ENCODE data around the gene MAGOH. TPM values are rescaled to one million over a fixed set of nuclear protein-coding genes. Genes with fewer than 3 reads are reported as not detected.

The MAGOH gene
- total and polyA plus RNA-seq, 2 of the 13 experiments (the other 11 are each of a cell fraction or from before 2014, with no cell fraction given), result 24.1 to 87.0 TPM

DNA sequence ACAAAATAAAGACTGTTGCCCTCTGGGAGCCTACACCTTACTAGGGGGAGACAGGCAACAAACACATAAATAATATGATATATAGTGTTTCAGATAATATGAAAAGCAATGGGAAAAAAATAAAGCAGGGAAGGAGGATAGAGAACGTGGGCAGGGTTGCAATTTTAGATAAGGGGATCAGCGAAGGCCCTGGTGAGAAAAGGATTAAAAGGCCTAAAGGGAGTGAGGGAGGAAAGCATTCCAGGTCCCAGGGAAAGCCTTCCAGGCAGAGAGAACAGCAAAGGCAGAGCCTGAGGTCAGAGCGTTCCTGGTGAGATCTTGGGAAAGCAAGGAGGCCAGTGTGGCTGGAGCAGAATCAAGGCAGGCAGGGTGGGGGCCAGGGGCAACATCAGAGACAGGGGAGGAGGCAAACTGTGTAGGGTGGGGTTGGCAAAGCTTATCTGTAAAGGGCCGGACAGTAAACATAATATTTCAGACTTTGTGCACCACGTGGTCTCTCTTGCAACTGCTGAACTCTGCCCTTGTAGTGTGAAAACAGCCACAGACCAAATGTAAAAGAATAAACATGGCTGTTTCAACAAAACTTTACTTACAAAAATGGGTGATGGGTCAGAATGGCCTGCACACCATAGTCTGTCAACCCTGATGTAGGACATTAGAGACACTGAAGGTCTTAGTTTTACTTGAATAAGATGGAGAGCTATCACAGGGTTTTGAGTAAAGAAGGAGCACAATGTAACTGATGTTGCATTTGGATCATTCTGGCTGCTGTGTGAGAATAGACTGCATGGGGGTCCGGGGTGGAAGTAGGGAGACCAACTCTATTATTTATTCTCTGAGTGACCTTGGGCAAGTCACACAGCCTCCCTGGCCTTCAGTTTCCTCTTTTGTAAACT, 55.0 kb downstream of the MAGOH start (continued):
- TF ChIP-seq, protein P1, sequence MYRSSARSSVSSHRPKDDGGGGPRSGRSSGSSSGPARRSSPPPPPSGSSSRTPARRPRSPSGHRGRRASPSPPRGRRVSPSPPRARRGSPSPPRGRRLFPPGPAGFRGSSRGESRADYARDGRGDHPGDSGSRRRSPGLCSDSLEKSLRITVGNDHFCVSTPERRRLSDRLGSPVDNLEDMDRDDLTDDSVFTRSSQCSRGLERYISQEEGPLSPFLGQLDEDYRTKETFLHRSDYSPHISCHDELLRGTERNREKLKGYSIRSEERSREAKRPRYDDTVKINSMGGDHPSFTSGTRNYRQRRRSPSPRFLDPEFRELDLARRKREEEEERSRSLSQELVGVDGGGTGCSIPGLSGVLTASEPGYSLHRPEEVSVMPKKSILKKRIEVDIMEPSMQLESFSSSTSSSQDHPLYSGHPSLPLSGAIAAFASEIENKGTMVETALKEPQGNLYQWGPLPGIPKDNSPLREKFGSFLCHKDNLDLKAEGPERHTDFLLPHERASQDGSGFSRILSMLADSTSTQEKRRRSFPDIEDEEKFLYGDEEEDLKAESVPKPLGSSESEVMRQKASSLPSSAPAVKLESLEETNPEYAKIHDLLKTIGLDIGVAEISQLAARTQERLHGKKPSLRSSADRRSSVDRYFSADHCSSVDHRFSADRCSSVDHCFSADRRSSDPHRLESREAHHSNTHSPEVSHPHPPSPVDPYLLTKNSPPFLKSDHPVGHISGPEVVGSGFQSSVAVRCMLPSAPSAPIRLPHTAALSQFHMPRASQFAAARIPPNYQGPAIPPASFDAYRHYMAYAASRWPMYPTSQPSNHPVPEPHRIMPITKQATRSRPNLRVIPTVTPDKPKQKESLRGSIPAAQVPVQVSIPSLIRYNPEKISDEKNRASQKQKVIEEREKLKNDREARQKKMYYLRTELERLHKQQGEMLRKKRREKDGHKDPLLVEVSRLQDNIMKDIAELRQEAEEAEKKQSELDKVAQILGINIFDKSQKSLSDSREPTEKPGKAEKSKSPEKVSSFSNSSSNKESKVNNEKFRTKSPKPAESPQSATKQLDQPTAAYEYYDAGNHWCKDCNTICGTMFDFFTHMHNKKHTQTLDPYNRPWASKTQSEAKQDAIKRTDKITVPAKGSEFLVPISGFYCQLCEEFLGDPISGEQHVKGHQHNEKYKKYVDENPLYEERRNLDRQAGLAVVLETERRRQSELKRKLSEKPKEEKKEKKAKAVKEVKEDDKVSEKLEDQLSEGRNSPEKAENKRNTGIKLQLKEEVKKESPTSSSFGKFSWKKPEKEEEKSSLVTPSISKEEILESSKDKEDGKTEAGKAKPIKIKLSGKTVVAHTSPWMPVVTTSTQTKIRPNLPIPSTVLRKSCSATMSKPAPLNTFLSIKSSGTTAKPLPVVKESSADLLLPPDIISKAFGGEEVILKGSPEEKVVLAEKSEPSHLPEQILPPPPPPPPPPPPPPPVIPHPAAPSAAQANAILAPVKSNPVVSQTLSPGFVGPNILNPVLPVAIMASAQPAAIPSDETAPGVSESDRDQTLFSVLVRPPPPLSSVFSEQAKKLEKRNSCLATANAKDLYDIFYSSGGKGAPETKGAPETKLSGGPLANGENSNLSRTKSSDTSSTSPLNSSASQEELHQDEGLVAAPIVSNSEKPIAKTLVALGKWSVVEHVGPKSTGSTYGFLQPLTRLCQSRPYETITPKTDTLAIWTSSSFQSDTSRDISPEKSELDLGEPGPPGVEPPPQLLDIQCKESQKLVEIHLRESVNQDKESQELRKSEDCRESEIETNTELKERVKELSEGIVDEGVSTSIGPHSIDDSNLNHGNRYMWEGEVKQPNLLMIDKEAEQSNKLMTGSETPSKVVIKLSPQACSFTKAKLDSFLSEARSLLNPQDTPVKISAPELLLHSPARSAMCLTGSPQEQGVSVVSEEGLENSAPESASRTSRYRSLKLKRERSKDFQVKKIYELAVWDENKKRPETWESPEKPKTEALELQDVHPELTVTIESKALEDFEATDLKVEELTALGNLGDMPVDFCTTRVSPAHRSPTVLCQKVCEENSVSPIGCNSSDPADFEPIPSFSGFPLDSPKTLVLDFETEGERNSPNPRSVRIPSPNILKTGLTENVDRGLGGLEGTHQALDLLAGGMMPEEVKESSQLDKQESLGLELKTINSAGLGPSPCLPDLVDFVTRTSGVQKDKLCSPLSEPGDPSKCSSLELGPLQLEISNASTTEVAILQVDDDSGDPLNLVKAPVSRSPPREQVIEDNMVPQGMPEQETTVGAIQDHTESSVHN (CRISPR knock-in tag; IDR thresholded peaks at IDR 0.05), result no peak
- peak; percentile 56; the same call in 1 of the 2 replicates for TF ChIP-seq CBX5 (CRISPR knock-in tag; IDR thresholded peaks at IDR 0.05; ENCODE audit: borderline replicate concordance)
- TF ChIP-seq, protein P2, sequence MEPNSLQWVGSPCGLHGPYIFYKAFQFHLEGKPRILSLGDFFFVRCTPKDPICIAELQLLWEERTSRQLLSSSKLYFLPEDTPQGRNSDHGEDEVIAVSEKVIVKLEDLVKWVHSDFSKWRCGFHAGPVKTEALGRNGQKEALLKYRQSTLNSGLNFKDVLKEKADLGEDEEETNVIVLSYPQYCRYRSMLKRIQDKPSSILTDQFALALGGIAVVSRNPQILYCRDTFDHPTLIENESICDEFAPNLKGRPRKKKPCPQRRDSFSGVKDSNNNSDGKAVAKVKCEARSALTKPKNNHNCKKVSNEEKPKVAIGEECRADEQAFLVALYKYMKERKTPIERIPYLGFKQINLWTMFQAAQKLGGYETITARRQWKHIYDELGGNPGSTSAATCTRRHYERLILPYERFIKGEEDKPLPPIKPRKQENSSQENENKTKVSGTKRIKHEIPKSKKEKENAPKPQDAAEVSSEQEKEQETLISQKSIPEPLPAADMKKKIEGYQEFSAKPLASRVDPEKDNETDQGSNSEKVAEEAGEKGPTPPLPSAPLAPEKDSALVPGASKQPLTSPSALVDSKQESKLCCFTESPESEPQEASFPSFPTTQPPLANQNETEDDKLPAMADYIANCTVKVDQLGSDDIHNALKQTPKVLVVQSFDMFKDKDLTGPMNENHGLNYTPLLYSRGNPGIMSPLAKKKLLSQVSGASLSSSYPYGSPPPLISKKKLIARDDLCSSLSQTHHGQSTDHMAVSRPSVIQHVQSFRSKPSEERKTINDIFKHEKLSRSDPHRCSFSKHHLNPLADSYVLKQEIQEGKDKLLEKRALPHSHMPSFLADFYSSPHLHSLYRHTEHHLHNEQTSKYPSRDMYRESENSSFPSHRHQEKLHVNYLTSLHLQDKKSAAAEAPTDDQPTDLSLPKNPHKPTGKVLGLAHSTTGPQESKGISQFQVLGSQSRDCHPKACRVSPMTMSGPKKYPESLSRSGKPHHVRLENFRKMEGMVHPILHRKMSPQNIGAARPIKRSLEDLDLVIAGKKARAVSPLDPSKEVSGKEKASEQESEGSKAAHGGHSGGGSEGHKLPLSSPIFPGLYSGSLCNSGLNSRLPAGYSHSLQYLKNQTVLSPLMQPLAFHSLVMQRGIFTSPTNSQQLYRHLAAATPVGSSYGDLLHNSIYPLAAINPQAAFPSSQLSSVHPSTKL (CRISPR knock-in tag; IDR thresholded peaks at IDR 0.05), result peak; percentile 96
- no peak for TF ChIP-seq SYNCRIP (IDR thresholded peaks at IDR 0.05; ENCODE audit: insufficient read depth, low read depth, low read length)
- TF ChIP-seq SMAD9 (CRISPR knock-in tag; IDR thresholded peaks at IDR 0.05), result no peak
- TF ChIP-seq MED8 (CRISPR knock-in tag; IDR thresholded peaks at IDR 0.05; ENCODE audit: insufficient replicate concordance), result no peak
- no peak for TF ChIP-seq ZNF549 (CRISPR knock-in tag; IDR thresholded peaks at IDR 0.05)
- TF ChIP-seq ZZZ3 (CRISPR knock-in tag; IDR thresholded peaks at IDR 0.05; ENCODE audit: borderline replicate concordance), result no peak
- 0 out of 2 replicates have a peak, but pooled peaks have one; percentile 26 for TF ChIP-seq ZNF547 (CRISPR knock-in tag; IDR thresholded peaks at IDR 0.05)
- peak; percentile 98 for TF ChIP-seq FOXJ3 (CRISPR knock-in tag; IDR thresholded peaks at IDR 0.05; ENCODE audit: borderline replicate concordance)
- 0 out of 2 replicates have a peak, but pooled peaks have one; percentile 47 for TF ChIP-seq RFXAP (CRISPR knock-in tag; IDR thresholded peaks at IDR 0.05; ENCODE audit: borderline replicate concordance)
- TF ChIP-seq ZNF589 (CRISPR knock-in tag; conservative IDR thresholded peaks at IDR 0.05), result 0 out of 2 replicates have a peak, but pooled peaks have one; percentile 28
- peak; percentile 71; the same call in 1 of the 2 replicates for TF ChIP-seq KAT7 (CRISPR knock-in tag; IDR thresholded peaks at IDR 0.05; ENCODE audit: borderline replicate concordance)
- TF ChIP-seq HOXD1 (CRISPR knock-in tag; IDR thresholded peaks at IDR 0.05), result peak; percentile 54; the same call in 1 of the 2 replicates
- peak; percentile 94 for TF ChIP-seq GATA4 (IDR thresholded peaks at IDR 0.05; ENCODE audit: borderline replicate concordance, low read depth)
- 0 out of 2 replicates have a peak, but pooled peaks have one; percentile 53 for TF ChIP-seq NFRKB (IDR thresholded peaks at IDR 0.05)

Measured in HepG2 (cell line).